Measurements from ENCODE around the gene CDA.

Gene CDA

DNA sequence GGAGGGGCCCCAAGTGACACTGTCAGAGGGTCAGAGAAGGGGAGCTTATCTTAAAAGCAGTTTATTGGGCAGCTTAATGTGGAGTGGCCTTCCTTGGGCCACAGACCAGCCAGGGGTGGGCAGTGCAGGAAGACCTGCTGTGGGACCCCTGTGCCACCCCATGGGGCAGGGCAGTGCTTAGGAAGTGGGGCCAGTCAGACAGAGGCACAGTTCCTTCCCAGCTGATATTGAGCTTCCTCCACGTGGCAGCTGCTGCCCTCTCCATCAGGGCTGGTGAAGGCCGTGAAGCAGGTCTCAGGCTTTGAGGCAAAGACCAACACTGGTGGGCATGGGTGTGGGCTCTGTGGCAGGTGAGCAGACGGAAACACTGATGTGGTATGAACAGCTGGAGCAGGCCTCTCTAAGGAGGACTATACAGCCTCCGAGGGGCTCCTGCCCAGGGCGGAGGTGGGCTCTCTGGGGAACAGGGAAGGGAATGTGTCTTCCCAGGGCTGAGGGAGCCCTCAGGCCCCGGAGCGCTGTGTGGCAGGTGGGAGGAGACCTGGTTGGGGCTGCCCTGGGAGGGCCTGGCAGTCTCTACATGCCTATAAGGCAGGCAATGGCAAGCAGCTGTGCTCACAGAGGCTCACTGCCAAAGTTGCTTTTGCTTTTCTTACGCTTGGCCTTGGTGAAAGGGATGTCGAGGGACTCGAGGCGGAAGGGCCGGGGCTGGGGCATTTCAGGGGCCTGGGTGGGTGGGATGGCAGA is 75.2 kb downstream of the CDA start:
- H3K36me3 ChIP-seq (ENCODE audit: control insufficient read depth in 2 of 2, insufficient read depth in 2 of 2, low read length in 2 of 2) = no peaks in the 10 kb centered on the region
- H3K4me1 ChIP-seq (ENCODE audit: control insufficient read depth, insufficient read depth, low read length) = peaks cover 12% of the 10 kb centered on the region
- H3K9ac ChIP-seq (ENCODE audit: low read length in 2 of 2) = no peak overlapping the region
- H3K27ac ChIP-seq (ENCODE audit: low read length) = no peak overlapping the region
- H3K9me3 ChIP-seq (ENCODE audit: control insufficient read depth in 2 of 2, low read length in 2 of 2) = no peaks in the 10 kb centered on the region
- H3K4me3 ChIP-seq (ENCODE audit: low read length in 2 of 2) = no peak overlapping the region
- H3K27me3 ChIP-seq (ENCODE audit: control insufficient read depth in 1 of 2, insufficient read depth in 2 of 2, low read length in 2 of 2) = no peaks in the 10 kb centered on the region

DNA sequence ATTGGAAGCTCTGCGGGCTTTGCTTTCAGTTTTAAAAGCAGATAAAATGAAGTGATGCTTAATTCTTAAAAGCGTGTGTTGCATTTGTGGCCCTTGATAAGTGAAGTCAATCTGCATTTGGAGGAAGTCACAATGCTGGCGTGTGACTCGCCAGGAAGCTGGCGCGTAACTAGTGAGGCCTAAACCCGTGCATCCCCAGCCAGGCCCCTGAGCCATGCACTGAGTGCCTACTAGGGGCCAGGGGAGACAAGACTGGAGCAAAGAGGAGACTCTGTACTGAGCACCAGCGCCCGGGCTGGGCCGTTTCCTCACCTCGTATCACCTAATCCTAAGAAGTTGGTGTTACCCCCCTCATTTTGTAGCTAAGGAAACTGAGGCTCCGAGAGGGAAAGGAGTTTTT is 76.8 kb downstream of the CDA start:
- Histone ChIP-seq H3K9ac (ENCODE audit: low read length in 2 of 2) (no peak overlapping the region), H3K4me3 (ENCODE audit: low read length in 2 of 2) (no peak overlapping the region), H3K9me3 (ENCODE audit: control insufficient read depth in 2 of 2, low read length in 2 of 2) (no peaks in the 10 kb centered on the region), H3K4me1 (ENCODE audit: control insufficient read depth, insufficient read depth, low read length) (peaks cover 4% of the 10 kb centered on the region), H3K27ac (ENCODE audit: low read length) (no peak overlapping the region), H3K27me3 (ENCODE audit: control insufficient read depth in 1 of 2, insufficient read depth in 2 of 2, low read length in 2 of 2) (no peaks in the 10 kb centered on the region), H3K36me3 (ENCODE audit: control insufficient read depth in 2 of 2, insufficient read depth in 2 of 2, low read length in 2 of 2) (no peaks in the 10 kb centered on the region)

DNA sequence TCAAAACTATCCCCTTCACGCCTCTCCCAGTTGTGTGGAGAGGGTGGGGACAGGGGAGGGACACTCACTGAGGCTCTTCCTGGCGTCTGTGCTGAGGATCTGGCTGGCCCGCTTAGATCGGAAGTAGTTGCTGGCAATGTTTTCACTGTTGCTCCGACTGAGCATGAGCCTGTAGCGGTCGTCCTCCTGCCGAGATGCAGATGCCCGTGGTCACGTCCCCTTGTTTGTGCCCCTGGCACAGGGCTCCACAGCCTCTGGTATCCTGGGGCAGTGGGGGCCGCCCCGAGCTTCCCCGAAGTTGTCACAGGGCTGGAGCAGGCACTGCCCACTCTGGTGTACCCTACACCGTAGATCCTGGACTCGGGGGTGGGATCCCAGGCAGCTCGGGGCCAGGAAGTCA is 77.2 kb downstream of the CDA start:
- Histone ChIP-seq H3K4me3 (ENCODE audit: low read length in 2 of 2) (no peak overlapping the region), H3K4me1 (ENCODE audit: control insufficient read depth, insufficient read depth, low read length) (peaks cover 3% of the 10 kb centered on the region), H3K36me3 (ENCODE audit: control insufficient read depth in 2 of 2, insufficient read depth in 2 of 2, low read length in 2 of 2) (no peaks in the 10 kb centered on the region), H3K9me3 (ENCODE audit: control insufficient read depth in 2 of 2, low read length in 2 of 2) (no peaks in the 10 kb centered on the region), H3K9ac (ENCODE audit: low read length in 2 of 2) (no peak overlapping the region), H3K27me3 (ENCODE audit: control insufficient read depth in 1 of 2, insufficient read depth in 2 of 2, low read length in 2 of 2) (no peaks in the 10 kb centered on the region), H3K27ac (ENCODE audit: low read length) (no peak overlapping the region)

DNA sequence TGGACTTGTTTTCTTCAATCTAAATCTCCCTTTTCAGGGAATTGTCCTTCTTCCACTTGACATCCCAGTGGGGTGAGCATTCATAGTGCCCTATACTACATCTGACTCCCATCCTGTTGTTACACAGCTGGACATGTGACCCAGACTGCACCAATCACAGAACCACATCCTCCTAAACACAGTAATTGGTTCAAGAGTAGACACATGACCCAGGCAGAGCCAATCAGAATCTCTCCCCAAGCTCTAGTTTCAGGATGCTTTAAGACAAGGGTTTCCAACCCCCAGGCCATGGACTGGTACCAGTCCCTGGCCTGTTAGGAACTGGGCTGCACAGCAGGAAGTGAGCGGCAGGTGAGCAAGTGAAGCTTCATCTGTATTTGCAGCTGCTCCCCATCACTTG is 77.9 kb downstream of the CDA start:
- peaks cover 3% of the 10 kb centered on the region for H3K4me1 ChIP-seq (ENCODE audit: control insufficient read depth, insufficient read depth, low read length)
- H3K9ac ChIP-seq (ENCODE audit: low read length in 2 of 2) = no peak overlapping the region
- H3K9me3 ChIP-seq (ENCODE audit: control insufficient read depth in 2 of 2, low read length in 2 of 2) = no peaks in the 10 kb centered on the region
- no peaks in the 10 kb centered on the region for H3K36me3 ChIP-seq (ENCODE audit: control insufficient read depth in 2 of 2, insufficient read depth in 2 of 2, low read length in 2 of 2)
- H3K4me3 ChIP-seq (ENCODE audit: low read length in 2 of 2) = no peak overlapping the region
- no peak overlapping the region for H3K27ac ChIP-seq (ENCODE audit: low read length)
- no peaks in the 10 kb centered on the region for H3K27me3 ChIP-seq (ENCODE audit: control insufficient read depth in 1 of 2, insufficient read depth in 2 of 2, low read length in 2 of 2)
